Erythroblast (primary cell): ENCODE results near the gene TMEM61.
"Not testable (repeated sequence)": the region's sequence is repeated elsewhere in the genome, so short reads cannot be mapped to it uniquely, and the experiment has no call there.

ENCODE experiments used
- DNase-seq, 2 experiments: peaks; one replicate each; lab custom pipeline; 2025; lab: John Stamatoyannopoulos, UW
- GATA1 ChIP-seq: IDR thresholded peaks from 2 replicates; pipeline ENCODE4 v1.6.1; 2011; ENCODE audit warnings: low read depth, mild to moderate bottlenecking, control low read depth, low read length, moderate library complexity
- POLR2A ChIP-seq: IDR thresholded peaks from 2 replicates; pipeline ENCODE4 v1.6.1; 2011; ENCODE audit warnings: mild to moderate bottlenecking, low read length

Gene TMEM61

GRCh38 chr1:54950369-54951163, 29.9 kb upstream of the TMEM61 start:
- TF ChIP-seq GATA1 (no peak), POLR2A (no peak)
- peak; percentile 42 to 68 for DNase-seq

- TF ChIP-seq GATA1: no peak
- no peak for TF ChIP-seq POLR2A
- no peak for DNase-seq
Observed at GRCh38 chr1:54951810-54952226, 28.6 kb upstream of the TMEM61 start.

- no peak for DNase-seq
- TF ChIP-seq POLR2A: no peak
- TF ChIP-seq GATA1: no peak
Observed at GRCh38 chr1:54952950-54953718, 27.3 kb upstream of the TMEM61 start.

GRCh38 chr1:54953846-54954245, 26.6 kb upstream of the TMEM61 start:
- no peak for DNase-seq
- TF ChIP-seq GATA1 (no peak), POLR2A (no peak)

GRCh38 chr1:54955359-54955758, 25.1 kb upstream of the TMEM61 start:
- no peak for DNase-seq
- TF ChIP-seq POLR2A: no peak

- TF ChIP-seq POLR2A (no peak), GATA1 (no peak)
- no peak for DNase-seq
Observed at GRCh38 chr1:54956726-54957125, 23.7 kb upstream of the TMEM61 start.

GRCh38 chr1:54959241-54959640, 21.2 kb upstream of the TMEM61 start:
- TF ChIP-seq POLR2A (no peak), GATA1 (no peak)

GRCh38 chr1:54962612-54963395, 17.6 kb upstream of the TMEM61 start:
- no peak for TF ChIP-seq POLR2A
- TF ChIP-seq GATA1: no peak

More at GRCh38 chr1:54959241-54959640, 21.2 kb upstream of the TMEM61 start:
- no peak for DNase-seq

GRCh38 chr1:54963829-54964228, 16.6 kb upstream of the TMEM61 start:
- DNase-seq: not testable (repeated sequence)

More at GRCh38 chr1:54962612-54963395, 17.6 kb upstream of the TMEM61 start:
- DNase-seq: no peak

GRCh38 chr1:54965624-54966340, 14.6 kb upstream of the TMEM61 start:
- no peak for DNase-seq
- TF ChIP-seq POLR2A: no peak
- no peak for TF ChIP-seq GATA1

GRCh38 chr1:54967372-54967771, 13.1 kb upstream of the TMEM61 start:
- DNase-seq: no peak
- TF ChIP-seq GATA1: no peak
- no peak for TF ChIP-seq POLR2A

- no peak for DNase-seq
- no peak for TF ChIP-seq GATA1
- TF ChIP-seq POLR2A: no peak
Observed at GRCh38 chr1:54968551-54968950, 11.9 kb upstream of the TMEM61 start.

- TF ChIP-seq GATA1 (no peak), POLR2A (no peak)
Observed at GRCh38 chr1:54969879-54970278, 10.5 kb upstream of the TMEM61 start.

More at GRCh38 chr1:54969879-54970278, 10.5 kb upstream of the TMEM61 start:
- DNase-seq: no peak
